ENCODE data around the gene RNF112.
A peak's percentile ranks its signal among the peaks of the same experiment; 100 is the strongest.

The RNF112 gene

GRCh38 chr17:19374136-19374535, 36.9 kb upstream of the RNF112 start:
- H3K4me3 ChIP-seq (ENCODE audit: low read depth, low read length), result no peak overlapping the region
- in situ Hi-C loops (cut with HindIII; ENCODE audit: low sequenced_read_pairs), result no loop called here
- TF ChIP-seq, protein P1, sequence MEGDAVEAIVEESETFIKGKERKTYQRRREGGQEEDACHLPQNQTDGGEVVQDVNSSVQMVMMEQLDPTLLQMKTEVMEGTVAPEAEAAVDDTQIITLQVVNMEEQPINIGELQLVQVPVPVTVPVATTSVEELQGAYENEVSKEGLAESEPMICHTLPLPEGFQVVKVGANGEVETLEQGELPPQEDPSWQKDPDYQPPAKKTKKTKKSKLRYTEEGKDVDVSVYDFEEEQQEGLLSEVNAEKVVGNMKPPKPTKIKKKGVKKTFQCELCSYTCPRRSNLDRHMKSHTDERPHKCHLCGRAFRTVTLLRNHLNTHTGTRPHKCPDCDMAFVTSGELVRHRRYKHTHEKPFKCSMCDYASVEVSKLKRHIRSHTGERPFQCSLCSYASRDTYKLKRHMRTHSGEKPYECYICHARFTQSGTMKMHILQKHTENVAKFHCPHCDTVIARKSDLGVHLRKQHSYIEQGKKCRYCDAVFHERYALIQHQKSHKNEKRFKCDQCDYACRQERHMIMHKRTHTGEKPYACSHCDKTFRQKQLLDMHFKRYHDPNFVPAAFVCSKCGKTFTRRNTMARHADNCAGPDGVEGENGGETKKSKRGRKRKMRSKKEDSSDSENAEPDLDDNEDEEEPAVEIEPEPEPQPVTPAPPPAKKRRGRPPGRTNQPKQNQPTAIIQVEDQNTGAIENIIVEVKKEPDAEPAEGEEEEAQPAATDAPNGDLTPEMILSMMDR (IDR thresholded peaks at IDR 0.05; ENCODE audit: low read depth, low read length), result no peak
- no peak for DNase-seq (ENCODE audit: low read depth, low spot score)

- TF ChIP-seq, protein P1 (IDR thresholded peaks at IDR 0.05; ENCODE audit: low read depth, low read length), result no peak
- no peak overlapping the region for H3K4me3 ChIP-seq (ENCODE audit: low read depth, low read length)
- in situ Hi-C loops (cut with HindIII; ENCODE audit: low sequenced_read_pairs), result no loop called here
- DNase-seq (ENCODE audit: low read depth, low spot score), result no peak
Measured at GRCh38 chr17:19375732-19376131, 35.3 kb upstream of the RNF112 start.

DNA sequence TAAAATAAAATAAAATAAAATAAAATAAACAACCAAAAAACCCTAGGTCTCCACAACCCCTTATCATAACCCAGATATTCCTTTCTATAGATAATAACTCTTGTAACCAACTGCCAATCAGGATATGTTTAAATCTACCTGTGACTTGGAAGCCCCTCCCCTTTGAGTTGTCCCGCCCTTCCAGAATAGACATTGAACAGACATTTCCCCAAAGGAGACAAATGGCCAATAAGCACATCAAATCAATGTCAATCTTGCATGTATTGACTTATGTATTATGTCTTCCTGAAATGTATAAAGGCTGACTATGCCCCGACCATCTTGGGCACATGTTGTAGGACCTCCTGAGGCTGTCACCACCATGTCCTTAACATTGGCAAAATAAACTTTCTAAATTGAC, 34.2 kb upstream of the RNF112 start:
- TF ChIP-seq, protein P1 (IDR thresholded peaks at IDR 0.05; ENCODE audit: low read depth, low read length), result no peak
- H3K4me3 ChIP-seq (ENCODE audit: low read depth, low read length), result peak overlapping the region; percentile 73
- no peak for DNase-seq (ENCODE audit: low read depth, low spot score)
- in situ Hi-C loops (cut with HindIII; ENCODE audit: low sequenced_read_pairs), result no loop called here

GRCh38 chr17:19377602-19378415, 33.2 kb upstream of the RNF112 start:
- in situ Hi-C loops (cut with HindIII; ENCODE audit: low sequenced_read_pairs), result no loop called here
- DNase-seq (ENCODE audit: low read depth, low spot score), result peak; percentile 99

GRCh38 chr17:19378416-19379360, 32.3 kb upstream of the RNF112 start, which contains the start of gene MAPK7:
Gene MAPK7, plus strand, starts transcription at chr17:19378498. Its CDS starts 403 bp downstream, at chr17:19378901.
- in situ Hi-C loops (cut with HindIII; ENCODE audit: low sequenced_read_pairs), result no loop called here
- peak within 1 kb of the TSS; percentile 87 for H3K4me3 ChIP-seq (ENCODE audit: low read depth, low read length)
- no peak for DNase-seq (ENCODE audit: low read depth, low spot score)
- TF ChIP-seq, protein P1 (IDR thresholded peaks at IDR 0.05; ENCODE audit: low read depth, low read length), result no peak

More at GRCh38 chr17:19377602-19378415, 33.2 kb upstream of the RNF112 start:
- H3K4me3 ChIP-seq (ENCODE audit: low read depth, low read length), result peak overlapping the region; percentile 87
- TF ChIP-seq, protein P1 (IDR thresholded peaks at IDR 0.05; ENCODE audit: low read depth, low read length), result peak; percentile 12

GRCh38 chr17:19379361-19380065, 31.5 kb upstream of the RNF112 start:
- TF ChIP-seq, protein P1 (IDR thresholded peaks at IDR 0.05; ENCODE audit: low read depth, low read length), result no peak
- in situ Hi-C loops (cut with HindIII; ENCODE audit: low sequenced_read_pairs), result no loop called here
- DNase-seq (ENCODE audit: low read depth, low spot score), result no peak
- H3K4me3 ChIP-seq (ENCODE audit: low read depth, low read length), result peak overlapping the region; percentile 87

Measured in astrocyte of the spinal cord (primary cell).